HG02870 (cell line): Measurements from ENCODE around the gene PRIMA1.

ENCODE experiments used
- ATAC-seq: cut with Tn5 transposase; IDR thresholded peaks from one replicate; pipeline ENCODE4 v1.9.1; 2021; ENCODE audit warnings: mild to moderate bottlenecking, moderate library complexity; ENCODE audit not compliant: unreplicated experiment

PRIMA1 gene

GRCh38 chr14:93733631-93734030 is 54.7 kb downstream of the PRIMA1 start:
- ATAC-seq = no peak

GRCh38 chr14:93733231-93733630 is 55.1 kb downstream of the PRIMA1 start:
- ATAC-seq = no peak

GRCh38 chr14:93732524-93732923 is 55.8 kb downstream of the PRIMA1 start:
- ATAC-seq = no peak

- ATAC-seq = no peak
Measured at GRCh38 chr14:93731753-93732152, 56.5 kb downstream of the PRIMA1 start.

GRCh38 chr14:93729993-93730392 is 58.3 kb downstream of the PRIMA1 start:
- ATAC-seq = no peak

GRCh38 chr14:93728651-93729016 is 59.7 kb downstream of the PRIMA1 start:
- no peak for ATAC-seq

- ATAC-seq = no peak
Measured at GRCh38 chr14:93727917-93728650, 60.2 kb downstream of the PRIMA1 start.

- ATAC-seq = no peak
Measured at GRCh38 chr14:93727039-93727740, 61.1 kb downstream of the PRIMA1 start.

GRCh38 chr14:93725993-93726392 is 62.3 kb downstream of the PRIMA1 start:
- ATAC-seq = no peak

GRCh38 chr14:93725002-93725582 is 63.2 kb downstream of the PRIMA1 start:
- ATAC-seq = no peak

- no peak for ATAC-seq
Measured at GRCh38 chr14:93723001-93723400, 65.3 kb downstream of the PRIMA1 start.

GRCh38 chr14:93720981-93721483 is 67.3 kb downstream of the PRIMA1 start:
- ATAC-seq = no peak

GRCh38 chr14:93720076-93720815 is 68.0 kb downstream of the PRIMA1 start:
- no peak for ATAC-seq

GRCh38 chr14:93719256-93719655 is 69.0 kb downstream of the PRIMA1 start:
- ATAC-seq = no peak

- no peak for ATAC-seq
Measured at GRCh38 chr14:93717668-93718320, 70.5 kb downstream of the PRIMA1 start.

- ATAC-seq = no peak
Measured at GRCh38 chr14:93716746-93717667, 71.3 kb downstream of the PRIMA1 start.

- ATAC-seq = no peak
Measured at GRCh38 chr14:93716002-93716745, 72.1 kb downstream of the PRIMA1 start.

- ATAC-seq = no peak
Measured at GRCh38 chr14:93715279-93715927, 72.9 kb downstream of the PRIMA1 start.
